GM21529 (cell line): Measurements from ENCODE around the gene COL4A6.
A peak's percentile ranks its signal among the peaks of the same experiment; 100 is the strongest.

Experiments
- ATAC-seq: cut with Tn5 transposase; IDR thresholded peaks from one replicate; pipeline ENCODE4 v1.9.1; 2021; ENCODE audit not compliant: unreplicated experiment

The COL4A6 gene

GRCh38 chrX:108275732-108276131 is 162.5 kb downstream of the COL4A6 start:
- ATAC-seq, result no peak

- ATAC-seq, result no peak
Measured at GRCh38 chrX:108271397-108271787, 166.8 kb downstream of the COL4A6 start.

- no peak for ATAC-seq
Measured at GRCh38 chrX:108270739-108271396, 167.4 kb downstream of the COL4A6 start.

GRCh38 chrX:108270280-108270679 is 167.9 kb downstream of the COL4A6 start:
- no peak for ATAC-seq

GRCh38 chrX:108268434-108269080 is 169.7 kb downstream of the COL4A6 start:
- no peak for ATAC-seq

- ATAC-seq, result no peak
Measured at GRCh38 chrX:108267557-108267956, 170.7 kb downstream of the COL4A6 start.

GRCh38 chrX:108264376-108264775 is 173.8 kb downstream of the COL4A6 start:
- ATAC-seq, result no peak

- ATAC-seq, result no peak
Measured at GRCh38 chrX:108261549-108262203, 176.5 kb downstream of the COL4A6 start.

- ATAC-seq, result no peak
Measured at GRCh38 chrX:108257556-108257955, 180.7 kb downstream of the COL4A6 start.

GRCh38 chrX:108254636-108255035 is 183.6 kb downstream of the COL4A6 start:
- ATAC-seq, result no peak

- no peak for ATAC-seq
Measured at GRCh38 chrX:108250654-108251579, 187.3 kb downstream of the COL4A6 start.

- no peak for ATAC-seq
Measured at GRCh38 chrX:108246304-108246954, 191.8 kb downstream of the COL4A6 start.

GRCh38 chrX:108245462-108245861 is 192.8 kb downstream of the COL4A6 start:
- peak; percentile 44 for ATAC-seq

GRCh38 chrX:108235986-108236385 is 202.2 kb downstream of the COL4A6 start:
- ATAC-seq, result no peak

- no peak for ATAC-seq
Measured at GRCh38 chrX:108230574-108230973, 207.6 kb downstream of the COL4A6 start.

- ATAC-seq, result peak; percentile 75
Measured at GRCh38 chrX:108224727-108225621, 213.2 kb downstream of the COL4A6 start.

- ATAC-seq, result peak; percentile 19
Measured at GRCh38 chrX:108224218-108224617, 214.0 kb downstream of the COL4A6 start.

GRCh38 chrX:108223585-108223984 is 214.6 kb downstream of the COL4A6 start:
- ATAC-seq, result no peak

- no peak for ATAC-seq
Measured at GRCh38 chrX:108221301-108221864, 216.8 kb downstream of the COL4A6 start.
